GM11168 (cell line): ENCODE measurements around the gene GOLIM4.
"Not testable (repeated sequence)": the region's sequence is repeated elsewhere in the genome, so short reads cannot be mapped to it uniquely, and the experiment has no call there.

ENCODE experiments used
- in situ Hi-C: fragments of 300-500 bp; cut with MboI; formaldehyde crosslinking; loops from one replicate; pipeline ENCODE4 v1.12.0; 2022; ENCODE audit warnings: low sequenced_read_pairs; ENCODE audit not compliant: unreplicated experiment

Gene GOLIM4

GRCh38 chr3:168081171-168081771 is 14.5 kb downstream of the GOLIM4 start:
- in situ Hi-C loops, result no loop called here

GRCh38 chr3:168080499-168081170 is 15.1 kb downstream of the GOLIM4 start:
- in situ Hi-C loops, result no loop called here

GRCh38 chr3:168080022-168080421 is 15.7 kb downstream of the GOLIM4 start:
- in situ Hi-C loops, result no loop called here

- in situ Hi-C loops, result no loop called here
These were observed 18.6 kb downstream of the GOLIM4 start for GRCh38 chr3:168077091-168077490.

GRCh38 chr3:168073842-168074605 is 21.7 kb downstream of the GOLIM4 start:
- in situ Hi-C loops, result no loop called here

- in situ Hi-C loops, result no loop called here
These were observed 23.4 kb downstream of the GOLIM4 start for GRCh38 chr3:168072323-168072650.

- in situ Hi-C loops, result no loop called here
These were observed 24.0 kb downstream of the GOLIM4 start for GRCh38 chr3:168071591-168072322.

GRCh38 chr3:168070919-168071318 is 24.8 kb downstream of the GOLIM4 start:
- in situ Hi-C loops, result no loop called here

- in situ Hi-C loops, result no loop called here
These were observed 27.4 kb downstream of the GOLIM4 start for GRCh38 chr3:168068346-168068745.

GRCh38 chr3:168066882-168067281 is 28.8 kb downstream of the GOLIM4 start:
- in situ Hi-C loops, result no loop called here

- in situ Hi-C loops, result no loop called here
These were observed 30.2 kb downstream of the GOLIM4 start for GRCh38 chr3:168065569-168065968.

- in situ Hi-C loops, result no loop called here
These were observed 32.6 kb downstream of the GOLIM4 start for GRCh38 chr3:168063122-168063521.

GRCh38 chr3:168062679-168063078 is 33.0 kb downstream of the GOLIM4 start:
- in situ Hi-C loops, result no loop called here

GRCh38 chr3:168061332-168061996 is 34.3 kb downstream of the GOLIM4 start:
- in situ Hi-C loops, result no loop called here

- in situ Hi-C loops, result no loop called here
These were observed 35.4 kb downstream of the GOLIM4 start for GRCh38 chr3:168060317-168060716.

- in situ Hi-C loops, result no loop called here
These were observed 37.2 kb downstream of the GOLIM4 start for GRCh38 chr3:168058481-168058880.

- in situ Hi-C loops, result not testable (repeated sequence)
These were observed 39.1 kb downstream of the GOLIM4 start for GRCh38 chr3:168056398-168057230.

- in situ Hi-C loops, result no loop called here
These were observed 41.3 kb downstream of the GOLIM4 start for GRCh38 chr3:168054447-168054846.

- in situ Hi-C loops, result no loop called here
These were observed 42.6 kb downstream of the GOLIM4 start for GRCh38 chr3:168053115-168053514.
